Endothelial cell of umbilical vein (primary cell): ENCODE results near the gene PDCD6IP. TPM values are rescaled to one million over a fixed set of nuclear protein-coding genes. Genes with fewer than 3 reads are reported as not detected.
"Not testable (repeated sequence)": the region's sequence is repeated elsewhere in the genome, so short reads cannot be mapped to it uniquely, and the experiment has no call there.

Source experiments
- BruUV-seq: library from RNA; stranded (reverse); fragments of 400-500 nt; replicated peaks from 2 replicates; lab custom pipeline; 2021; lab: Mats Ljungman, UMichigan
- CTCF ChIA-PET: fragments of 300-600, 350-600 bp; sonication (Branson Sonifier 250); formaldehyde crosslinking; loops from one replicate; lab custom pipeline; 2021; ENCODE audit warnings: antibody characterized with exemption, inconsistent platforms; lab: Charles Lee
- POLR2A ChIA-PET: fragments of 300-600, 350-600 bp; sonication (Branson Sonifier 250); formaldehyde crosslinking; loops from one replicate; lab custom pipeline; 2021; ENCODE audit warnings: antibody characterized with exemption, inconsistent platforms; lab: Charles Lee
- DNase-seq: peaks from one replicate; pipeline ENCODE4 v3.0.0-alpha.2; 2011; ENCODE audit warnings: low read depth, low spot score
- FAIRE-seq: peaks from 2 replicates; lab custom pipeline; 2011; peaks lifted over from hg19 to GRCh38; lab: Jason Lieb, UNC
- H2AFZ ChIP-seq: 2 replicates; pipeline ENCODE4 v1.6.0; 2012; ENCODE audit warnings: low read depth, low read length, control low read depth, inconsistent platforms
- H3K27ac ChIP-seq: 2 replicates; pipeline ENCODE4 v1.5.1; 2011; ENCODE audit warnings: low read depth, mild to moderate bottlenecking, control low read depth, low read length, moderate library complexity; ENCODE audit not compliant: insufficient read depth
- H3K27me3 ChIP-seq, 2 experiments: 2 replicates each; pipeline versions ENCODE4 v1.6.0 to v1.6.1; 2011; ENCODE audit warnings: low read length in 2 of 2, mixed read lengths in 1 of 2; ENCODE audit not compliant: control insufficient read depth in 2 of 2, insufficient read depth in 2 of 2
- H3K36me3 ChIP-seq, 2 experiments: 2 replicates in 1 of 2; 3 replicates in 1 of 2; pipeline ENCODE4 v1.5.1; 2011; ENCODE audit warnings: low read length in 2 of 2, mild to moderate bottlenecking in 1 of 2, moderate library complexity in 1 of 2; ENCODE audit not compliant: control insufficient read depth in 2 of 2, insufficient read depth in 2 of 2; ENCODE audit errors: extremely low read depth in 1 of 2
- H3K4me1 ChIP-seq: 3 replicates; pipeline ENCODE4 v1.5.1; 2011; ENCODE audit warnings: mild to moderate bottlenecking, low read length; ENCODE audit not compliant: control insufficient read depth, insufficient read depth; ENCODE audit errors: extremely low read depth
- H3K4me2 ChIP-seq: 2 replicates; pipeline ENCODE4 v1.6.1; 2011; ENCODE audit warnings: low read length, control low read depth, mixed read lengths; ENCODE audit not compliant: insufficient read depth
- H3K4me3 ChIP-seq, 3 experiments: fragments of 200-600 bp in 1 of 3; sonication (generic), shearing (Covaris generic) in 1 of 3; replicated peaks in 1 of 3; 2 replicates each; pipeline ENCODE4 v1.5.1; 2011 to 2016; ENCODE audit warnings: control low read depth in 3 of 3, low read length in 3 of 3, mild to moderate bottlenecking in 2 of 3, inconsistent platforms in 1 of 3, low read depth in 1 of 3, moderate library complexity in 1 of 3; ENCODE audit not compliant: insufficient read depth in 1 of 3
- H3K79me2 ChIP-seq: 2 replicates; pipeline ENCODE4 v1.6.0; 2012; ENCODE audit warnings: low read length, inconsistent platforms; ENCODE audit not compliant: control insufficient read depth, insufficient read depth
- H3K9ac ChIP-seq: replicated peaks from 2 replicates; pipeline ENCODE3; 2011; ENCODE audit warnings: low read length, control low read depth; ENCODE audit not compliant: insufficient read depth; ENCODE audit errors: extremely low read depth
- H3K9me1 ChIP-seq: replicated peaks from 3 replicates; pipeline ENCODE4 v1.6.0; 2011; ENCODE audit warnings: mild to moderate bottlenecking, low read length; ENCODE audit not compliant: control insufficient read depth, insufficient read depth; ENCODE audit errors: extremely low read depth
- H3K9me3 ChIP-seq: replicated peaks from 2 replicates; pipeline ENCODE4 v1.5.1; 2012; ENCODE audit warnings: low read length, inconsistent platforms; ENCODE audit not compliant: control insufficient read depth, insufficient read depth
- H4K20me1 ChIP-seq: replicated peaks from 2 replicates; pipeline ENCODE3; 2011; ENCODE audit warnings: mild to moderate bottlenecking, low read length; ENCODE audit not compliant: control insufficient read depth, insufficient read depth; ENCODE audit errors: extremely low read depth
- POLR2AphosphoS5 ChIP-seq: IDR thresholded peaks from 2 replicates; pipeline ENCODE4 v1.6.1; 2012; ENCODE audit warnings: low read depth, mild to moderate bottlenecking, control low read depth, low read length, moderate library complexity; ENCODE audit not compliant: insufficient read depth
- dilution Hi-C: fragments of 300-500 bp; cut with MboI; formaldehyde crosslinking; loops from one replicate; pipeline ENCODE4 v1.15.0; 2019; ENCODE audit warnings: low sequenced_read_pairs; ENCODE audit not compliant: extremely low pct_ligation_motif_present
- intact Hi-C: fragments of 100-400 bp; cut with micrococcal nuclease; formaldehyde crosslinking; loops from one replicate; pipeline ENCODE4 v1.10.0; 2022
- polyA plus RNA-seq, 4 experiments: library from polyadenylated mRNA; depleted of rRNA in 3 of 4; stranded (reverse) in 3 of 4; unstranded in 1 of 4; fragments of >200 nt; gene quantifications; 2 replicates each; pipeline versions ENCODE4 v1.2.1 to v1.2.3, GENCODE V29; 2011 to 2012; ENCODE audit warnings: missing spikeins in 1 of 4
- total RNA-seq: library from RNA; stranded (reverse); gene quantifications from 2 replicates; pipeline ENCODE4 v1.2.3, GENCODE V29; 2021

PDCD6IP gene
- total and polyA plus RNA-seq, 2 donors (not counting 3 experiments of a cell fraction or from before 2014, with no cell fraction given) = 106 to 265 TPM

- H3K36me3 ChIP-seq = no peaks in the 10 kb centered on the region
- CTCF ChIA-PET = interaction anchor here (2.3 to 7.6 kb wide), 4 partner anchors 9 to 143 kb away, joined by 9 to 112 read pairs (median 49); no protein-coding TSS in a partner anchor
- H3K79me2 ChIP-seq = no peaks in the 10 kb centered on the region
- POLR2A ChIA-PET = no interaction called here
- H3K27me3 ChIP-seq = no peaks in the 10 kb centered on the region
- intact Hi-C loops (no loop called here), dilution Hi-C loops (no loop called here)
- no peak for FAIRE-seq
- no peak overlapping the region for H3K9ac ChIP-seq
- no peak for TF ChIP-seq POLR2AphosphoS5
- no peak overlapping the region for H3K4me2 ChIP-seq
- H3K9me3 ChIP-seq = no peaks in the 10 kb centered on the region
- BruUV-seq = no TSS peak
- H4K20me1 ChIP-seq = no peaks in the 10 kb centered on the region
- no peak overlapping the region for H3K27ac ChIP-seq
- no peak overlapping the region for H2AFZ ChIP-seq
- no peak overlapping the region for H3K4me3 ChIP-seq
- DNase-seq = no peak
- no peaks in the 10 kb centered on the region for H3K4me1 ChIP-seq
- no peaks in the 10 kb centered on the region for H3K9me1 ChIP-seq
These were observed 18.7 kb upstream of the PDCD6IP start for GRCh38 chr3:33779751-33780150.

- H3K27ac ChIP-seq, FAIRE-seq, H2AFZ ChIP-seq, H3K27me3 ChIP-seq, H4K20me1 ChIP-seq, H3K9ac ChIP-seq, dilution Hi-C loops, H3K4me2 ChIP-seq, DNase-seq, H3K9me1 ChIP-seq, POLR2A ChIA-PET, H3K9me3 ChIP-seq, H3K79me2 ChIP-seq, H3K4me1 ChIP-seq, intact Hi-C loops, H3K4me3 ChIP-seq, H3K36me3 ChIP-seq, BruUV-seq: not testable (repeated sequence)
- CTCF ChIA-PET = interaction anchor here (1.0 to 1.1 kb wide), 2 partner anchors 145 to 149 kb away, joined by 3 to 4 read pairs; no protein-coding TSS in a partner anchor
These were observed 17.0 kb upstream of the PDCD6IP start for GRCh38 chr3:33781413-33781812.
